Spleen (tissue), 7 donors: ENCODE measurements around the gene IL1RAPL1.

Source experiments
- POLR2A ChIP-seq, 3 donors: fragments of 450-650 bp; IDR thresholded peaks; one replicate each; pipeline ENCODE4 v1.5.1; 2017; ENCODE audit warnings: antibody characterized with exemption in 3 of 3, mild to moderate bottlenecking in 1 of 3
- POLR2AphosphoS5 ChIP-seq, 3 donors: sonication (generic); formaldehyde crosslinking; IDR thresholded peaks; one replicate each; pipeline ENCODE4 v1.5.1; 2017; ENCODE audit warnings: antibody characterized with exemption in 3 of 3
- TF ChIP-seq, protein P1 (sequence below), 11 experiments: fragments of 200-600 bp in 7 of 11; fragments of 450-650 bp in 4 of 11; sonication (generic) in 4 of 11; IDR thresholded peaks in 8 of 11; conservative IDR thresholded peaks in 3 of 11; 1 replicate in 7 of 11; 2 replicates in 4 of 11; pipeline versions ENCODE4 v1.4.0 to v1.8.0; 2016 to 2021; ENCODE audit warnings: antibody characterized with exemption in 11 of 11, inconsistent platforms in 4 of 11, mild to moderate bottlenecking in 1 of 11
- donor health status: DM: no; HTN: no; CAD: no; lungs with moderate emphysema.
- donor health status: DM: no; HTN: no; CAD: no.
- donor health status: DM: no; HTN: no; CAD: no.

GRCh38 chrX:29530501-29530900 is 943.3 kb downstream of the IL1RAPL1 start:
- no peak for TF ChIP-seq POLR2A (IDR thresholded peaks at IDR 0.05)
- TF ChIP-seq, protein P1, sequence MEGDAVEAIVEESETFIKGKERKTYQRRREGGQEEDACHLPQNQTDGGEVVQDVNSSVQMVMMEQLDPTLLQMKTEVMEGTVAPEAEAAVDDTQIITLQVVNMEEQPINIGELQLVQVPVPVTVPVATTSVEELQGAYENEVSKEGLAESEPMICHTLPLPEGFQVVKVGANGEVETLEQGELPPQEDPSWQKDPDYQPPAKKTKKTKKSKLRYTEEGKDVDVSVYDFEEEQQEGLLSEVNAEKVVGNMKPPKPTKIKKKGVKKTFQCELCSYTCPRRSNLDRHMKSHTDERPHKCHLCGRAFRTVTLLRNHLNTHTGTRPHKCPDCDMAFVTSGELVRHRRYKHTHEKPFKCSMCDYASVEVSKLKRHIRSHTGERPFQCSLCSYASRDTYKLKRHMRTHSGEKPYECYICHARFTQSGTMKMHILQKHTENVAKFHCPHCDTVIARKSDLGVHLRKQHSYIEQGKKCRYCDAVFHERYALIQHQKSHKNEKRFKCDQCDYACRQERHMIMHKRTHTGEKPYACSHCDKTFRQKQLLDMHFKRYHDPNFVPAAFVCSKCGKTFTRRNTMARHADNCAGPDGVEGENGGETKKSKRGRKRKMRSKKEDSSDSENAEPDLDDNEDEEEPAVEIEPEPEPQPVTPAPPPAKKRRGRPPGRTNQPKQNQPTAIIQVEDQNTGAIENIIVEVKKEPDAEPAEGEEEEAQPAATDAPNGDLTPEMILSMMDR (IDR thresholded peaks at IDR 0.05 in 8 of 11, conservative IDR thresholded peaks at IDR 0.05 in 3 of 11) = no peak
- no peak for TF ChIP-seq POLR2AphosphoS5 (IDR thresholded peaks at IDR 0.05)
